Measurements from ENCODE around the gene APPBP2.

The APPBP2 gene

DNA sequence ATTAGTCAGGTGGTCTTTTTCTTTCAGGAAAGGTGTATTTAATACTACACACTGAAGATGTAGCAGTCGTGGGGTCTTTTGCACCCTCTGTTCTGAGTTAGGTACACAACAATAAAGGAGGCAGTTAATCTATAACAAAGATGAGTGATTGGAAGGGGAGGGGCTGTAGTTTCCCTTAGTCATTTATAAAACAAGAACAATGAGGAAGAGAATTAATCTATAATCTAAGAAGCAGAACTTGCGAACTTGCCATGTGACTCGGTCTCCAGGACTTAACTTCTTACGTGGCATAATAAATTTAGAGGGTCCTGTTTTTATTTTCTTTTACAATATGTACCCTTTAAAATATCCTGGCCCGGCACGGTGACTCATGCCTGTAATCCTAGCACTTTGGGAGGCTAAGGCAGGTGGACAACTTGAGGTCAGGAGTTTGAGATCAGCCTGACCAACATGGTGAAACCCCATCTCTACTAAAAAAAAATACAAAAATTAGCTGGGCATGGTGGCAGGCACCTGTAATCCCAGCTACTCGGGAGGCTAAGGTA, 8.6 kb upstream of the APPBP2 start:
- H3K4me3 ChIP-seq (replicated peaks; ENCODE audit: low read depth, low read length) = no peak overlapping the region
- TF ChIP-seq, protein P1, sequence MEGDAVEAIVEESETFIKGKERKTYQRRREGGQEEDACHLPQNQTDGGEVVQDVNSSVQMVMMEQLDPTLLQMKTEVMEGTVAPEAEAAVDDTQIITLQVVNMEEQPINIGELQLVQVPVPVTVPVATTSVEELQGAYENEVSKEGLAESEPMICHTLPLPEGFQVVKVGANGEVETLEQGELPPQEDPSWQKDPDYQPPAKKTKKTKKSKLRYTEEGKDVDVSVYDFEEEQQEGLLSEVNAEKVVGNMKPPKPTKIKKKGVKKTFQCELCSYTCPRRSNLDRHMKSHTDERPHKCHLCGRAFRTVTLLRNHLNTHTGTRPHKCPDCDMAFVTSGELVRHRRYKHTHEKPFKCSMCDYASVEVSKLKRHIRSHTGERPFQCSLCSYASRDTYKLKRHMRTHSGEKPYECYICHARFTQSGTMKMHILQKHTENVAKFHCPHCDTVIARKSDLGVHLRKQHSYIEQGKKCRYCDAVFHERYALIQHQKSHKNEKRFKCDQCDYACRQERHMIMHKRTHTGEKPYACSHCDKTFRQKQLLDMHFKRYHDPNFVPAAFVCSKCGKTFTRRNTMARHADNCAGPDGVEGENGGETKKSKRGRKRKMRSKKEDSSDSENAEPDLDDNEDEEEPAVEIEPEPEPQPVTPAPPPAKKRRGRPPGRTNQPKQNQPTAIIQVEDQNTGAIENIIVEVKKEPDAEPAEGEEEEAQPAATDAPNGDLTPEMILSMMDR (IDR thresholded peaks at IDR 0.05; ENCODE audit: low read depth, low read length, missing control alignments) = no peak
- no peak for DNase-seq (ENCODE audit: extremely low read depth, low read depth)

DNA sequence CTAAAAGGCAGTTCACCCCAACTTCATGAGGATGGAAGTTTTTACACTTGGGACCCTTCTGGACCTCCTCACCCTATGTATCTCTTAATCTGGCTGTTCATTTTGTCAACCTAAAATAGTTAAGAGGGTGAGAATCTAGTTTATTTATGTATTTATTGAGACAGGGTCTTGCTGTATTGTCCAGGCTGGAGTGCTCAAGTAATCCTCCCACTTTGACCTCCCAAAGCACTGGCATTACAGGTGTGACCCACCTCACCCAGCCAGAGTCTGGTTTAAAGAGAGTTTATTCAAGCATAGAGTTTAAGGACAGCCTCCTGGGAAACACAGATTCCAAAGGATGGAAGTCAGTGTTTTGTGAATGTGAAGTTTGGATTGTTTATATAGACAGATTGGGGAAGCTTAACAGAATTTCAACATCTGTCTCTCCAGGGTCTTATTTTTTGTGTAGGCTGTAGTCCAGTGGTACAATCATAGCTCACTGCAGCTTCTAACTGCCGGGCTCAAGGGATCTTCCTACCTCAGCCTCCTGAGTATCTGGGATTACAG, 8.0 kb upstream of the APPBP2 start:
- TF ChIP-seq, protein P1 (IDR thresholded peaks at IDR 0.05; ENCODE audit: low read depth, low read length, missing control alignments) = no peak
- no peak for DNase-seq (ENCODE audit: extremely low read depth, low read depth)
- H3K4me3 ChIP-seq (replicated peaks; ENCODE audit: low read depth, low read length) = no peak overlapping the region

DNA sequence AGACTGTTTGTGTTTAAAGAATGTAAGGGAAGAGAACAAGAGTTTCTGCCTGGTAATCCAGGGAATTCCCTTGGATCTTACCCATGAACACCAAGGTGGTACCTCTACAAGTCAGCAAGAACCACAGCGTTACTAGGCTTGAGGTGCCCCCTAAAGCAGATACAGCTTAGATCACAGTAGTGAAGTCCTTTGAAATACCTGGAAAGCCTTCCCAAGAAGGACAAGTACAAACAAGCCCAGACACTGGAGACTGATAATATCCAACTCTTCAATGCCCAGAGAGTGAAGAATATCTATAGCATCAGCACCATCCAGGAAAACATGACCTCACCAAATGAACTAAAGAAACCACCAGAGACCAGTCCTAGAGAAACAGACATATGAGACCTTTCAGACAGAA, 3.8 kb upstream of the APPBP2 start:
- DNase-seq (ENCODE audit: extremely low read depth, low read depth) = no peak
- TF ChIP-seq, protein P1 (IDR thresholded peaks at IDR 0.05; ENCODE audit: low read depth, low read length, missing control alignments) = no peak
- H3K4me3 ChIP-seq (replicated peaks; ENCODE audit: low read depth, low read length) = no peak overlapping the region

DNA sequence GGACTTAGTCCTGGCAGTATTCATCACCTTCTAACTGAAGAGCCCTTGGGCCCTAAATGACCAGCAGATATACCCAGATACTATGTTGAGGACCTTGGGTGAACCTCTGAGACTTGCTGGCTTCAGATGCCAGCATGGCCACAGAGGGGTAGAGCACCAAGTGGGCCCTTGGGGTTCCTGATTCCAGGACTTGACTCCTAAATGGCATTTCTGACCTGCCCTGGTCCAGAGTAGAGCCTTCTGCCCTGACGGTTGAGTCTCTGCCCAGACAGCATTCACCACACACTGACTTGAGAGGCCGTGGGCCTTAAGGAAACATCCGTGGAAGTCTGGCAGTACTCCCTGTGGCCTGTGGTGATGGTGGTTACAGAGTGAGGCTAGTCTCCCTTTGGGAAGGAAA, 2.8 kb upstream of the APPBP2 start:
- H3K4me3 ChIP-seq (replicated peaks; ENCODE audit: low read depth, low read length) = no peak overlapping the region
- no peak for DNase-seq (ENCODE audit: extremely low read depth, low read depth)
- TF ChIP-seq, protein P1 (IDR thresholded peaks at IDR 0.05; ENCODE audit: low read depth, low read length, missing control alignments) = no peak

DNA sequence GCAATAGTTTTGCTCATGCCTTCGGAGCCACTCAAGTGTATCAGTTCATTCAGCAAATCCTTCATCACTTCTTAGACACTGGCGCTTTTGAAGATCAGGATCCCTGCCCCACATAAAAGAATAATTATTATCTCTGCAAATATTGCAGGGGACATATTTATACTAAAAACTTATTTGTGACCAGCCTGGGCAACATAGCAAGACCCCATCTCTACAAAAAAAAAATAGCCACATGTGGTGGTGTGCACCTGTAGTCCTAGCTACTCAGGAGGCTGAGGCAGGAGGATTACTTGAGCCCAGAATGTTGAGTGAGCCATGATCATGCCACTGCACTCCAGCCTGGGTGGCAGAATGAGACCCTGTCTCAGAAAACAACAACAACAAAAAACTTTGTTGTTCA, 1.7 kb upstream of the APPBP2 start:
- TF ChIP-seq, protein P1 (IDR thresholded peaks at IDR 0.05; ENCODE audit: low read depth, low read length, missing control alignments) = no peak
- DNase-seq (ENCODE audit: extremely low read depth, low read depth) = no peak
- H3K4me3 ChIP-seq (replicated peaks; ENCODE audit: low read depth, low read length) = no peak overlapping the region

DNA sequence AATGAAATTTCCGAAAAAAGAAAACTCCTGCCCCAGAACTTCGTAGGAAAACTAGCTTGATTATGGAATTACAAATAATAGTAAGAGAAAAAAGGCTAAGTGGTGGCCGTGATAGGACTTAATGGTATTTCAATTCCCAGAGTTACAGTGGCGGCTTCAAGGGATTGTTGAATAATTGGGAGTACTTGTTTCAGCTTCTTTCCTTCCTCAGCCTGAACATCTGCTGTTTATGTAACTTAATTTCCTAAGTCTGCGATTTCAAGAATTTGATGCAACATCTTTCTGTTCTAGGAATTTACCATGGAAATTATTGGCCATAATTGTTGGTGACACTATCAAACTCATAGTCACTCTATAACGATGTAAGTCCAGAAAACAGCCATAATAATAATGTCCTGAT, 684 bp upstream of the APPBP2 start:
- H3K4me3 ChIP-seq (replicated peaks; ENCODE audit: low read depth, low read length) = peak overlapping the region; percentile 98
- TF ChIP-seq, protein P1 (IDR thresholded peaks at IDR 0.05; ENCODE audit: low read depth, low read length, missing control alignments) = no peak
- no peak for DNase-seq (ENCODE audit: extremely low read depth, low read depth)

DNA sequence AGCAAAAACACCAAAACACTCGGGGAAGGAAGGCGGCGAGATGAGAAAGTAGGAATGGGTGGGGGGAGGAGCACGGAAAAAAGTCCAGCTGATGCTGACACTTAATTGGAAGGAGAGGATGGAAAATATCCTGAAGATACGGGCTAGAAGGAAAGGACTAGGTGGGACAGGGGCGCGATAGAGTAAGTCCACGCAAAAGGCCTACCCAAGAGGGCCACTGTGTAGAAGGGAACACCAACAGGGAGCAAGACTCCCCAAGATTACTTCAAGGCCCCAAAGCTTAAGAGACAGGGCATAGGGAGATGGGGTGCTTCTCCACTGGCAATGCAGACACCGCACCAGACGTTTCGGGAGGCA, 736 bp downstream of the APPBP2 start:
- TF ChIP-seq, protein P1 (IDR thresholded peaks at IDR 0.05; ENCODE audit: low read depth, low read length, missing control alignments) = no peak
- no peak for DNase-seq (ENCODE audit: extremely low read depth, low read depth)
- peak overlapping the region; percentile 98 for H3K4me3 ChIP-seq (replicated peaks; ENCODE audit: low read depth, low read length)
